Measurements from ENCODE around the gene ALDH1L1.

- TF ChIP-seq POLR2A (IDR thresholded peaks at IDR 0.05) = no peak
- no peak for TF ChIP-seq CTCF (IDR thresholded peaks at IDR 0.05)
- TF ChIP-seq POLR2AphosphoS5 (IDR thresholded peaks at IDR 0.05) = no peak
- TF ChIP-seq EP300 (IDR thresholded peaks at IDR 0.05) = no peak
These were observed 116.9 kb downstream of the ALDH1L1 start for GRCh38 chr3:126063358-126063965.
